Aorta (tissue), 5 donors: Measurements from ENCODE around the gene TRIM2. TPM values are rescaled to one million over a fixed set of nuclear protein-coding genes. Genes with fewer than 3 reads are reported as not detected.
A peak's percentile ranks its signal among the peaks of the same experiment; 100 is the strongest.

Source experiments
- ATAC-seq: fragments of 200-7000 bp; cut with Tn5 transposase; one replicate; pipeline ENCODE4 v1.9.1; 2022; ENCODE audit warnings: moderate library complexity; ENCODE audit not compliant: low FRiP score
- DNase-seq, 2 donors: peaks; one replicate each; pipeline ENCODE4 v3.0.0-alpha.2; 2020
- H3K27ac ChIP-seq, 2 donors: one replicate each; pipeline ENCODE4 v1.5.1; 2013; ENCODE audit warnings: low read length in 2 of 2, mild to moderate bottlenecking in 2 of 2, moderate library complexity in 2 of 2, control low read depth in 1 of 2, inconsistent platforms in 1 of 2, low read depth in 1 of 2
- H3K27me3 ChIP-seq, 2 donors: one replicate each; pipeline ENCODE4 v1.6.1; 2013; ENCODE audit warnings: control low read depth in 1 of 2, low read length in 1 of 2, mild to moderate bottlenecking in 1 of 2, moderate library complexity in 1 of 2; ENCODE audit not compliant: insufficient read depth in 2 of 2, control insufficient read depth in 1 of 2
- H3K36me3 ChIP-seq, 2 donors: one replicate each; pipeline ENCODE4 v1.6.1; 2013; ENCODE audit warnings: control low read depth in 1 of 2, low read length in 1 of 2, mild to moderate bottlenecking in 1 of 2; ENCODE audit not compliant: insufficient read depth in 2 of 2, control insufficient read depth in 1 of 2
- H3K4me1 ChIP-seq, 2 donors: one replicate each; pipeline ENCODE4 v1.6.1; 2013; ENCODE audit warnings: low read length in 2 of 2, control low read depth in 1 of 2, mild to moderate bottlenecking in 1 of 2, moderate library complexity in 1 of 2; ENCODE audit not compliant: insufficient read depth in 2 of 2, control insufficient read depth in 1 of 2
- H3K4me3 ChIP-seq, 2 donors: one replicate each; pipeline ENCODE4 v1.5.1; 2013; ENCODE audit warnings: low read length in 2 of 2, control low read depth in 1 of 2, mild to moderate bottlenecking in 1 of 2
- H3K9me3 ChIP-seq: one replicate; pipeline ENCODE4 v1.6.1; 2013; ENCODE audit warnings: mild to moderate bottlenecking, low read length; ENCODE audit not compliant: control insufficient read depth
- WGBS, 2 donors: extraction: QIAGEN DNeasy Blood & Tissue Kit; methylation state at CpG; one replicate each; pipeline ENCODE4 v1.1.7; 2013; 5-methylcytosine and 5-hydroxymethylcytosine counted together
- intact Hi-C, 2 donors: fragments of 100-400 bp; cut with DNase I; formaldehyde crosslinking; loops; one replicate each; pipeline versions ENCODE4 v1.14.2 to v1.15.0; 2022
- polyA plus RNA-seq, 2 donors: library from polyadenylated mRNA; stranded (reverse); fragments of 200-250 nt; gene quantifications; one replicate each; pipeline ENCODE4 v1.2.3, GENCODE V29; 2013
- total RNA-seq, 2 donors: library from RNA; stranded (reverse); fragmentation: NEBNext Ultra II Directional; extraction: Animal tissue kit (Norgen Biotek cat#: 25700); gene quantifications; one replicate each; pipeline ENCODE4 v1.2.1, GENCODE V29; 2021
- donor health status: healthy with polysubstance abuse.
- donor health status: Bipolar disorder and iron deficiency.
- donor health status: DM: no; HTN: no; CAD: no.
- donor health status: DM: no; HTN: no; CAD: no.
- donor health status: DM: yes; HTN: yes; CAD: no.

The TRIM2 gene
- total and polyA plus RNA-seq, 4 donors: 7.5 to 53.4 (median 18.9) TPM

GRCh38 chr4:153344131-153345011 lies 140.1 kb downstream of the TRIM2 start, which contains the start of gene MND1:
Gene MND1 (plus strand): TSS chr4:153344688. CDS start chr4:153344738, 50 bp downstream.
- Histone ChIP-seq H3K27me3 (no peaks in the 10 kb centered on the region), H3K36me3 (no peaks in the 10 kb centered on the region), H3K4me1 (no peaks in the 10 kb centered on the region), H3K27ac (no peak within 1 kb of the TSS), H3K9me3 (no peaks in the 10 kb centered on the region), H3K4me3 (peak within 1 kb of the TSS; percentile 71 to 93)
- WGBS, 2 donors: 1% methylated on average over 86 of the region's 86 CpGs
- DNase-seq (peak; percentile 90 to 97), ATAC-seq (peak; percentile 97)
- intact Hi-C loops: loop anchor here (1.0 to 10.0 kb wide), 8 partner anchors 58 to 408 kb away; partner anchors contain the start of gene TMEM131L (in 2 of the 2)

DNA sequence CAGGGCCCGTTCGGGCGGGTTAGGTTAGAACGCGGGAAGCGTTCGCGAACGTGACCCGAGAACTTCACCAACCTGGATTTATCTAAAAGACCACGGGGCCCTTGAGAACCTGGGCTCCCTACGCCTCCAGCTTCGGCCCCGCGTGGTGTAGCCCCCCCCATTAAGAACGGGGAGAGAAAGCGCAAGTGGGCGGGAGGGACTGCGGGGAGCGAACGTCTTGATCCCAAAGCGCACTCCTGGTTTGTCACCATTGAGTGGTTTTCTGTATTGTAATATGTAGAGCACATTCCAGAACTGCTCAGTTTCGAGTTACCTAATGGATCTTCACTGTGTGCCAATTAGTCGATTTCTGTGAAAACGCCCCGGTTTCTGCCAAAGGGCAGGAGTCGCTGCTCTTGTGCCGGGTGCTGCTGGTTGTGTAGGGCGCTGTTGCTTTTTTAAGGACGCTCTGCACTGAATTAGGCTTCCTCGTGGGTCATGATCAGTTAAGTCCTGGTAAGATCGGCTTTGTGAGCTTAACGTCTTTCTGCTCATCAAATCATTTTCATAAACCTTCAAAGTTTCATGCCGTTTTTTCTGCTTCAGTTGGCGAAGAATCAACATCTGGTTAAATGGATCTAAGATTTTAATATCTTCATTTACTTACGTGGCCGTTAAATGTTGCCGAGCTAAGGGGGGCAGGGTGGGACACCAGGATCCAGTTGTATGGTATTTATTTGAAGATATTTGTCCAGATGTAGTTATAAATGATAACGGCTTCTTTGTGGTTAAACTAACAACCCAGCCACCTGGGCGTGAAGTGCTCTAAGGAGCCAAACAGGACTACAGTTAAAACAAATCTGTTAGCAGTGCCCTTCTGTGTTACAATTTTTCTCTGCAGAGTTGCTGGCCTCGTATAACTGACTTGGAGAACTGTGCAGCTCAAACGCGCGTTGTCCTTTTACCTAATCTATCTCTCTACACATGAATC lies 141.1 kb downstream of the TRIM2 start:
- H3K4me3 ChIP-seq: peak overlapping the region; percentile 71 to 93
- ATAC-seq (peak; percentile 58), DNase-seq (peak; percentile 50 to 77)
- no peaks in the 10 kb centered on the region for H3K27me3 ChIP-seq
- no peaks in the 10 kb centered on the region for H3K9me3 ChIP-seq
- H3K27ac ChIP-seq: no peak overlapping the region
- H3K36me3 ChIP-seq: no peaks in the 10 kb centered on the region
- WGBS, 2 donors: 0 to 1% methylated on average over 44 of the region's 44 CpGs
- no peaks in the 10 kb centered on the region for H3K4me1 ChIP-seq
- intact Hi-C loops: loop anchor here (2.0 to 10.0 kb wide), 5 partner anchors 57 to 407 kb away; partner anchors contain the start of gene TMEM131L (in 1 of the 2)

DNA sequence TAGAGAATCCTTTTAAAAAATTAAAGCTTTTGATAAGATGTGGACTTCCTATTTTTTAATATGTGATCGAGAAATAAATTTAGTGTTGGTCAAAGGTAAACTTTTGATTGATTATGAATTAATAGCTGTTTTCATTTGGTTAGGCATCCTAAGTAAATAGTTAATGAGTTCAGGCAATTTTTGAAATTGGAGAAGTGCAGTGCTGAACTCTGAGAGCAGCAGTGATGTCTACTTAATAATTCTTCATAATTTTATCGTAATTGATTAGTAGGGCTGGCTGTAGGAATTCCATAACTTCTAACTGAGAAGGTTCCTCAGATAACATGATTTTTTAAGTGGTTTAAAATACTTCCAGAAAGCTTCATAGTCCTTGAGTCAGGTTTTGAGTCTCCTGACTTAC lies 141.8 kb downstream of the TRIM2 start:
- Histone ChIP-seq H3K36me3 (no peaks in the 10 kb centered on the region), H3K4me3 (no peak overlapping the region), H3K4me1 (no peaks in the 10 kb centered on the region), H3K9me3 (no peaks in the 10 kb centered on the region), H3K27me3 (no peaks in the 10 kb centered on the region), H3K27ac (no peak overlapping the region)
- intact Hi-C loops: loop anchor here (5.0 to 10.0 kb wide), 4 partner anchors 56 to 406 kb away; partner anchors contain the start of gene TMEM131L (in 1 of the 2)
- no peak for ATAC-seq
- DNase-seq: no peak
- 58 to 61% methylated on average over 2 of the region's 2 CpGs for WGBS, 2 donors

- no peak overlapping the region for H3K27ac ChIP-seq
- no peak for DNase-seq
- 69 to 76% methylated on average over 5 of the region's 5 CpGs for WGBS, 2 donors
- H3K4me3 ChIP-seq: no peak overlapping the region
- no peaks in the 10 kb centered on the region for H3K36me3 ChIP-seq
- H3K9me3 ChIP-seq: no peaks in the 10 kb centered on the region
- no peak for ATAC-seq
- no peaks in the 10 kb centered on the region for H3K27me3 ChIP-seq
- intact Hi-C loops: loop anchor here (5.0 to 10.0 kb wide), 4 partner anchors 56 to 406 kb away; partner anchors contain the start of gene TMEM131L (in 1 of the 2)
- H3K4me1 ChIP-seq: no peaks in the 10 kb centered on the region
Observed at GRCh38 chr4:153346563-153346962, 142.3 kb downstream of the TRIM2 start.

GRCh38 chr4:153347117-153347516 lies 142.9 kb downstream of the TRIM2 start:
- no peak overlapping the region for H3K27ac ChIP-seq
- no peaks in the 10 kb centered on the region for H3K36me3 ChIP-seq
- intact Hi-C loops: loop anchor here (5.0 to 10.0 kb wide), 4 partner anchors 55 to 405 kb away; partner anchors contain the start of gene TMEM131L (in 1 of the 2)
- H3K27me3 ChIP-seq: no peaks in the 10 kb centered on the region
- H3K4me1 ChIP-seq: no peaks in the 10 kb centered on the region
- DNase-seq (no peak), ATAC-seq (no peak)
- no peak overlapping the region for H3K4me3 ChIP-seq
- H3K9me3 ChIP-seq: no peaks in the 10 kb centered on the region

GRCh38 chr4:153348006-153348405 lies 143.8 kb downstream of the TRIM2 start:
- H3K36me3 ChIP-seq: no peaks in the 10 kb centered on the region
- no peaks in the 10 kb centered on the region for H3K27me3 ChIP-seq
- DNase-seq: no peak
- no peak for ATAC-seq
- 79 to 95% methylated on average over 4 of the region's 4 CpGs for WGBS, 2 donors
- H3K4me3 ChIP-seq: no peak overlapping the region
- H3K27ac ChIP-seq: no peak overlapping the region
- no peaks in the 10 kb centered on the region for H3K4me1 ChIP-seq
- H3K9me3 ChIP-seq: no peaks in the 10 kb centered on the region
- intact Hi-C loops: loop anchor here (5.0 to 10.0 kb wide), 4 partner anchors 54 to 404 kb away; partner anchors contain the start of gene TMEM131L (in 1 of the 2)

DNA sequence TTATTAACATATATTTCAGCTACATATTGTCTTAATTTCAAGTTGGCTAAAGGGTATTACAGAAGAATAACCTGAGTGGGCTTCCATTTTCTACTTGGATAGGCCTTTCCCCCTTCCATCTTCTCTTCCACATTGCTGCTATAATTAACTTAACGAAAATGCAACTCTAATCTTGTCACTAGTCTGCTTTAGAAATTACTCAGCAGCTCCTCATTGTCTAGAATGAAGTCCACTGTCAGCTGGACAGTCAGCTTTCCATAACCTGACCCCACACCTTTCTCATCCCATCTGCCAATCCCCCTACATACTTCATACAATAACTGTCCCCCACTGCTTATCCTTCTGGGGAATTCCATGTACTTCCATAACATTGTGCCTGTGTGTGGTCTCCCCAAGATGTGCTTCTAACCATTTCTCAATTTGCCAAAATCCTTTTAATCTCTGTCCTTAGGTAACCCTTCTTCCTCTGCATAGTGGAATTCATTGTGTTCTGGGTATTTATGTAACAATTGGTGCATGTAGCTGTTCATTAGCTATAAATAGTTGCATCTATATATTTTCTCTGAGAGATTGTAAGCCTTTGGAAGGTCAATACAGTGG lies 145.1 kb downstream of the TRIM2 start:
- intact Hi-C loops: loop anchor here (5.0 to 10.0 kb wide), 4 partner anchors 53 to 403 kb away; partner anchors contain the start of gene TMEM131L (in 1 of the 2)
- Histone ChIP-seq H3K27me3 (no peaks in the 10 kb centered on the region), H3K27ac (no peak overlapping the region), H3K4me3 (no peak overlapping the region), H3K9me3 (no peaks in the 10 kb centered on the region), H3K4me1 (no peaks in the 10 kb centered on the region), H3K36me3 (no peaks in the 10 kb centered on the region)
- 96 to 97% methylated on average over 1 of the region's 1 CpG for WGBS, 2 donors
- no peak for DNase-seq
- no peak for ATAC-seq

- no peaks in the 10 kb centered on the region for H3K4me1 ChIP-seq
- no peak for ATAC-seq
- WGBS, 2 donors: 75 to 82% methylated on average over 3 of the region's 3 CpGs
- no peak overlapping the region for H3K4me3 ChIP-seq
- H3K9me3 ChIP-seq: no peaks in the 10 kb centered on the region
- H3K27me3 ChIP-seq: no peaks in the 10 kb centered on the region
- H3K36me3 ChIP-seq: no peaks in the 10 kb centered on the region
- no peak overlapping the region for H3K27ac ChIP-seq
- intact Hi-C loops: no loop called here
- no peak for DNase-seq
Observed at GRCh38 chr4:153362184-153362583, 157.9 kb downstream of the TRIM2 start.
